Measurements from ENCODE around the gene IL10RA. TPM values are rescaled to one million over a fixed set of nuclear protein-coding genes. Genes with fewer than 3 reads are reported as not detected.
"Not testable (repeated sequence)": the region's sequence is repeated elsewhere in the genome, so short reads cannot be mapped to it uniquely, and the experiment has no call there.

Gene IL10RA
- total and polyA plus RNA-seq, 7 experiments from 2014 or later = 85.2 to 300 (median 171) TPM

DNA sequence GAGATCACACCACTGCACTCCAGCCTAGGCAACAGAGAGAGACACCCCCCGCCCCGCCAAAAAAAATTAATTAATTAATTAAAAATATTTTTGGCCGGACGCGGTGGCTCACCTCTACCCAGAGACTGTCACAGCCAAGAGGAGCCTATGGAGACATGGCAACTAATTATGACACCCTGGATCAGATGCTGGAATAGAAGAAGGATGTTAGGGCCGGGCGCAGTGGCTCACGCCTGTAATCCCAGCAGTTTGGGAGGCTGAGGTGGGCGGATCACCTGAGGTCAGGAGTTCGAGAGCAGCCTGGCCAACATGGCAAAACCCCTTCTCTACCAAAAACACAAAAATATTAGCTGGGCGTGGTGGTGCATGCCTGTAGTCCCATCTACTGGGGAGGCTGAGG is 37.7 kb upstream of the IL10RA start:
- H3K9me3 ChIP-seq (ENCODE audit: control insufficient read depth in 2 of 3, low read length in 3 of 3); H3K36me3 ChIP-seq (ENCODE audit: control insufficient read depth in 2 of 3, insufficient read depth in 3 of 3, low read length in 3 of 3); H3K36me3 Mint-ChIP-seq; H3K27me3 Mint-ChIP-seq; ATAC-seq; H3K4me3 ChIP-seq (ENCODE audit: low read length); H3K9me3 Mint-ChIP-seq; H3K27me3 ChIP-seq (ENCODE audit: control insufficient read depth in 2 of 2, insufficient read depth in 2 of 2, low read length in 2 of 2); DNase-seq: not testable (repeated sequence)
- peak overlapping the region; percentile 58 for H3K27ac ChIP-seq (ENCODE audit: low read depth, low read length)
- Mint-ChIP-seq H3K27ac (peak overlapping the region in 6 of 9 donors; percentile 50 to 95 (median 88)), H3K4me1 (peaks cover 52 to 93% (median 75%) of the 10 kb centered on the region in 7 donors), H3K4me3 (peak overlapping the region in 5 of 10 donors; percentile 44 to 85 (median 69))
- peaks cover 61 to 66% of the 10 kb centered on the region in 2 donors for H3K4me1 ChIP-seq (ENCODE audit: control insufficient read depth in 2 of 2, insufficient read depth in 2 of 2, low read length in 2 of 2)
- ChIA-PET CTCF (interaction anchor here (0.8 to 9.5 kb wide), 10 partner anchors 25 to 142 kb away, joined by 3 to 138 read pairs (median 33); partner anchors contain the start of gene FXYD2), POLR2A (interaction anchor here (0.6 to 7.8 kb wide), 7 partner anchors 39 to 141 kb away, joined by 3 to 146 read pairs (median 12); partner anchors contain the start of gene IL10RA)
- intact Hi-C loops (cut with micrococcal nuclease) = loop anchor here in 1 of 2 donors (10.0 kb wide), 1 partner anchor 524 kb away; no protein-coding TSS in a partner anchor

DNA sequence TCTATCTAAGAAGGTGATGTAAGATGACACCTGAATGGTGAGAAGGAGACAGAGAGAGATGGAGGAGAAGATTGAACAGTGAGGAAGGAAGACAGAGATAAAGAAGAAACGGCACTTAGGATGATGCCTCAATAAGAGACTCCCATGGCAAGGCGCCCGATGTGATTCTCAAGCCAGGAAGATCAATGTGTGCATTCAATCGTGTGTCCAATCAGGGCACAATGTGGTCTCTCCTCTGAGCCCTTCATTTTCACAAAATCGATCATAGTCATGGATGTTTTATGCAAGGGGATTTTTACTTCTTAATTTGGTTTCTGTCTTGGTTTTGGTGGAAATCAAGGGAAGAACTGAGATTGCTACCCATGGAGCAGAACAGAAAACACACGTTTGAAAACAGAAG is 37.1 kb upstream of the IL10RA start:
- Mint-ChIP-seq H3K4me1 (peaks cover 58 to 96% (median 81%) of the 10 kb centered on the region in 7 donors), H3K4me3 (peak overlapping the region; percentile 21 to 85 (median 72)), H3K9me3 (no peaks in the 10 kb centered on the region), H3K27me3 (no peaks in the 10 kb centered on the region), H3K27ac (peak overlapping the region; percentile 87 to 96 (median 90)), H3K36me3 (peaks cover 0 to 6% (median 0%) of the 10 kb centered on the region in 5 donors)
- ChIA-PET CTCF (interaction anchor here (0.8 to 9.5 kb wide), 8 partner anchors 39 to 165 kb away, joined by 3 to 138 read pairs (median 45); partner anchors contain the start of genes FXYD2 and IL10RA), POLR2A (interaction anchor here (1.7 to 7.8 kb wide), 6 partner anchors 12 to 142 kb away, joined by 5 to 302 read pairs (median 62); partner anchors contain the start of gene IL10RA)
- no peaks in the 10 kb centered on the region for H3K27me3 ChIP-seq (ENCODE audit: control insufficient read depth in 2 of 2, insufficient read depth in 2 of 2, low read length in 2 of 2)
- DNase-seq (no peak), ATAC-seq (no peak)
- H3K36me3 ChIP-seq (ENCODE audit: control insufficient read depth in 2 of 3, insufficient read depth in 3 of 3, low read length in 3 of 3) = no peaks in the 10 kb centered on the region
- intact Hi-C loops (cut with micrococcal nuclease) = loop anchor here in 1 of 2 donors (10.0 kb wide), 1 partner anchor 524 kb away; no protein-coding TSS in a partner anchor
- H3K27ac ChIP-seq (ENCODE audit: low read depth, low read length) = peak overlapping the region; percentile 58
- H3K4me1 ChIP-seq (ENCODE audit: control insufficient read depth in 2 of 2, insufficient read depth in 2 of 2, low read length in 2 of 2) = peaks cover 67 to 72% of the 10 kb centered on the region in 2 donors
- no peaks in the 10 kb centered on the region for H3K9me3 ChIP-seq (ENCODE audit: control insufficient read depth in 2 of 3, low read length in 3 of 3)
- H3K4me3 ChIP-seq (ENCODE audit: low read length) = no peak overlapping the region

DNA sequence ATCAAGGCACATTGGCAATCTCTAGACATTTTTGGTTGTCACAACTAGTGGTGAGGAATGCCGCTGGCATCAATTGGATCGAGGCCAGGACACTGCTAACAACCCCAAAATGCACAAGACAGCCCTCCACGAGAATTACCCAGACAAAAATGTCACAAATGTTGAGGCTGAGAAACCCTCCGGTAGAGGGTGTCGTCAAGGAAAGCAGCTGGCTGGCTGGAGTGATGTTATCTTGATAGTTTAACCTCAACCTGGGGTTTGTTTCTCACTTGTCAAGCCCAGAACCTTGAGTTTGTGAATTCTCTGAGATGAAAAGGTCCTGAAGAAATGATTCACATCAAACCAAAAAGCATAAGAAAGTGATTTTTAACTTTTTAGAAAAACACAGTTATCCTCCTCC is 35.9 kb upstream of the IL10RA start:
- Mint-ChIP-seq H3K4me3 (peak overlapping the region; percentile 76 to 92 (median 83)), H3K4me1 (peaks cover 54 to 98% (median 86%) of the 10 kb centered on the region in 7 donors), H3K27ac (peak overlapping the region; percentile 87 to 96 (median 90)), H3K9me3 (no peaks in the 10 kb centered on the region), H3K36me3 (peaks cover 0 to 12% (median 0%) of the 10 kb centered on the region in 5 donors), H3K27me3 (no peaks in the 10 kb centered on the region)
- H3K36me3 ChIP-seq (ENCODE audit: control insufficient read depth in 2 of 3, insufficient read depth in 3 of 3, low read length in 3 of 3) = no peaks in the 10 kb centered on the region
- DNase-seq (peak in 8 of 9 donors; percentile 46 to 84 (median 78)), ATAC-seq (peak; percentile 73)
- CTCF ChIA-PET = interaction anchor here (0.6 to 9.5 kb wide), 17 partner anchors 14 to 142 kb away, joined by 3 to 138 read pairs (median 8); partner anchors contain the start of genes FXYD2 and IL10RA
- peaks cover 75 to 77% of the 10 kb centered on the region in 2 donors for H3K4me1 ChIP-seq (ENCODE audit: control insufficient read depth in 2 of 2, insufficient read depth in 2 of 2, low read length in 2 of 2)
- H3K27ac ChIP-seq (ENCODE audit: low read depth, low read length) = peak overlapping the region; percentile 58
- no peaks in the 10 kb centered on the region for H3K27me3 ChIP-seq (ENCODE audit: control insufficient read depth in 2 of 2, insufficient read depth in 2 of 2, low read length in 2 of 2)
- POLR2A ChIA-PET = interaction anchor here (0.6 to 7.8 kb wide), 16 partner anchors 10 to 452 kb away, joined by 3 to 302 read pairs (median 6); partner anchors contain the start of genes FXYD2 and IL10RA
- H3K9me3 ChIP-seq (ENCODE audit: control insufficient read depth in 2 of 3, low read length in 3 of 3) = no peaks in the 10 kb centered on the region
- H3K4me3 ChIP-seq (ENCODE audit: low read length) = peak overlapping the region; percentile 27
- intact Hi-C loops (cut with micrococcal nuclease) = loop anchor here (1.0 to 5.0 kb wide), 7 partner anchors 37 to 277 kb away; partner anchors contain the start of gene JAML (in 1 of the 2)

DNA sequence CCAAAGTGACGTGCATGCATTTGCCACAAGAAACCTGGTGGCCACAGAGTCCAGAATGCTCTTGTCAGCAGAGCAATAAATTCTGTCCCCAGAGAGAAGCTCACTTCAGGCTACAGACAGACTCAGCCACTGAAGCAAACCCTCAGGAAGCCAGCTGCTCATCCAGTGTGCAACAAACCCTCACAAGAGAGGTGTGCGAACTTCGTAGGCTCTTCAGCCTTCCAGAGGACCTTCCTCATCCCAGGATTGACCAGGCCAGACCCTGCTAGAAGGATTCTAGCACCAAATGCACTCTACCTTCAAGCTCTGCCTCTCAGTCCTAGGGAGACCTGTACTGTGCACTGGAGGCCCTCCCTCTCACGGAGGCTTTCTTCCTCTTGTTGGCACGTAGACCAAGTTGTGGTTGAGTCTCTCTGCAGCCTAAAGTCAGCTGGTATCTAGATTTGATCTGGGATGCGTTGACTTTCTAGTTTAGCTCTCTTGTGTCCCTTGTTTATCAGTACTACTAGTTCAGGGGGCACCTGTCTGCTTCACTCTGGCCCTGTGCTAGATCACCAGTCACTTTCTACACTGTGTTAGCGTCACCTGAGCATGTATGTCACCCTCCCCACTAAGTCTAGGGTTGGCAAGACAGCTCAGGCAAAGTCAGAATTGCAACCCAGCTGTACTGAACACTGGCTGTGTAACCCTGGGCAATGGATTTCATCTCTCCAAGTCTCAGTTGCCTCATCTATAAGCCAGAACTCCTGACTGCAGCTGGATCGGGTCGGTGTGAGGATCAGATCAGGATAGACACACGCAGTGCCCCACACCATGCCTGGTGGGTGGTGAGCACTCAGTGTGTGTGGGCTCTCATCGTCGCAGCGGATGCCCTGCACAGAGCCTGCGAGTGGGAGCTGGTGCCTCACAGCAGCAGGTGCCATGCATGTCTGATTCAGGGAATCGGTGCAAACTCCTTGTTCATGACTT is 34.9 kb upstream of the IL10RA start:
- Mint-ChIP-seq H3K27ac (peak overlapping the region; percentile 87 to 96 (median 90)), H3K36me3 (peaks cover 0 to 18% (median 0%) of the 10 kb centered on the region in 5 donors), H3K9me3 (peaks cover 0 to 4% (median 0%) of the 10 kb centered on the region in 11 donors), H3K4me1 (peaks cover 60 to 100% (median 95%) of the 10 kb centered on the region in 7 donors), H3K27me3 (no peaks in the 10 kb centered on the region), H3K4me3 (peak overlapping the region; percentile 76 to 92 (median 83))
- H3K9me3 ChIP-seq (ENCODE audit: control insufficient read depth in 2 of 3, low read length in 3 of 3) = no peaks in the 10 kb centered on the region
- ATAC-seq (peak; percentile 68), DNase-seq (peak in 7 of 9 donors; percentile 47 to 69 (median 64))
- intact Hi-C loops (cut with micrococcal nuclease) = loop anchor here (1.0 to 5.0 kb wide), 13 partner anchors 10 to 276 kb away; partner anchors contain the start of genes IL10RA (in 1 of the 2) and JAML (in 1 of the 2)
- peak overlapping the region; percentile 58 for H3K27ac ChIP-seq (ENCODE audit: low read depth, low read length)
- H3K4me3 ChIP-seq (ENCODE audit: low read length) = peak overlapping the region; percentile 27
- ChIA-PET CTCF (interaction anchor here (0.6 to 9.5 kb wide), 31 partner anchors 9 to 388 kb away, joined by 3 to 138 read pairs (median 4); partner anchors contain the start of genes FXYD2 and IL10RA), POLR2A (interaction anchor here (0.6 to 7.8 kb wide), 22 partner anchors 9 to 451 kb away, joined by 3 to 302 read pairs (median 6); partner anchors contain the start of genes FXYD2 and IL10RA)
- no peaks in the 10 kb centered on the region for H3K27me3 ChIP-seq (ENCODE audit: control insufficient read depth in 2 of 2, insufficient read depth in 2 of 2, low read length in 2 of 2)
- peaks cover 75 to 83% of the 10 kb centered on the region in 2 donors for H3K4me1 ChIP-seq (ENCODE audit: control insufficient read depth in 2 of 2, insufficient read depth in 2 of 2, low read length in 2 of 2)
- H3K36me3 ChIP-seq (ENCODE audit: control insufficient read depth in 2 of 3, insufficient read depth in 3 of 3, low read length in 3 of 3) = no peaks in the 10 kb centered on the region

DNA sequence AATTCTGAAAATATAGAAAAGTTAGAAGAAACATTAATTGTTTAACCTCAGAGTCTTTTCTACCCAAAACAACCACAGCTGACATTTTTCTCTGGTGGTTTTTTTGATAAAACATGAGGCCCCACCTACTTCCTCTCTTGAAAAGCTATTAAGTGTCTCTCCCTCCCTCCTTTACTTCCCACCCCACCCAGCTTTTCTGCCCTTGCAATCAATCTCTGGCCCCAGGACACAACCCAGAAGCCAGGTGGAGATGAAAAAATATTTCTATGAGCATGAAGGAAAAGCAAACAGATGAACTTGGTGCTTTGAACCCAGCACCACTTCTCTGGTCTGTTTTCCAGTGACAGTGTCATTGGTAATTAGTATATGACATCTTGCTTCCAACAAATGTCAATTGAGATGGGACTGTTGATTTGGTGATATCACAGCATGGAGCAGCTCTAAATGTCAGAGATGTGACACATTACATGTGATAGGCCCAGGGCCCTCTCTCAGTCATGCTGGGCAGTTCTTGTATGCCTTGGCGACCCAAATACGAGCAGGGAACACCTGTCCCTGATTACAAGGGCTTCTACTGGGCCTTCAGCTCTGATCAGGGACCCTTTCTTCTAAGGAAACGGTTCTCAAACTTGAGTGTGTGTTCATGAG is 33.0 kb upstream of the IL10RA start:
- Mint-ChIP-seq H3K36me3 (peaks cover 5 to 34% (median 12%) of the 10 kb centered on the region in 5 donors), H3K9me3 (peaks cover 0 to 19% (median 6%) of the 10 kb centered on the region in 11 donors), H3K27ac (peak overlapping the region; percentile 87 to 96 (median 90)), H3K27me3 (no peaks in the 10 kb centered on the region), H3K4me1 (peaks cover 58 to 100% (median 98%) of the 10 kb centered on the region in 7 donors), H3K4me3 (peak overlapping the region; percentile 75 to 92 (median 82))
- CTCF ChIA-PET = interaction anchor here (0.7 to 9.5 kb wide), 16 partner anchors 8 to 220 kb away, joined by 3 to 138 read pairs (median 4); partner anchors contain the start of genes FXYD2 and IL10RA
- Histone ChIP-seq H3K27ac (ENCODE audit: low read depth, low read length) (peak overlapping the region; percentile 58), H3K4me3 (ENCODE audit: low read length) (peak overlapping the region; percentile 22), H3K27me3 (ENCODE audit: control insufficient read depth in 2 of 2, insufficient read depth in 2 of 2, low read length in 2 of 2) (no peaks in the 10 kb centered on the region), H3K4me1 (ENCODE audit: control insufficient read depth in 2 of 2, insufficient read depth in 2 of 2, low read length in 2 of 2) (peaks cover 59 to 68% of the 10 kb centered on the region in 2 donors), H3K9me3 (ENCODE audit: control insufficient read depth in 2 of 3, low read length in 3 of 3) (no peaks in the 10 kb centered on the region), H3K36me3 (ENCODE audit: control insufficient read depth in 2 of 3, insufficient read depth in 3 of 3, low read length in 3 of 3) (no peaks in the 10 kb centered on the region)
- intact Hi-C loops (cut with micrococcal nuclease) = loop anchor here in 1 of 2 donors (1.0 to 5.0 kb wide), 2 partner anchors 93 to 274 kb away; partner anchors contain the start of gene JAML
- ATAC-seq (peak; percentile 58), DNase-seq (peak in 7 of 9 donors; percentile 55 to 77 (median 73))
- POLR2A ChIA-PET = interaction anchor here (0.6 to 7.8 kb wide), 18 partner anchors 11 to 353 kb away, joined by 3 to 302 read pairs (median 4); partner anchors contain the start of gene IL10RA

Measured in naive thymus-derived CD4-positive, alpha-beta T cell (primary cell).